Measurements from ENCODE around the gene ZNF283.

ZNF283 gene

GRCh38 chr19:43826787-43827754 lies at the start of gene ZNF283:
Gene ZNF283 (plus strand): TSS chr19:43827321. CDS start chr19:43833505, 6,184 bp downstream.
- Histone ChIP-seq H3K4me3 (replicated peaks; ENCODE audit: low read depth, low read length) (peak within 1 kb of the TSS; percentile 81), H3K36me3 (ENCODE audit: control insufficient read depth, insufficient read depth, low read length) (no peaks in the 10 kb centered on the region), H3K27me3 (replicated peaks; ENCODE audit: control insufficient read depth, insufficient read depth, low read length) (no peaks in the 10 kb centered on the region)
- TF ChIP-seq CTCF (IDR thresholded peaks at IDR 0.05; ENCODE audit: insufficient read depth, low read length, poor library complexity, severe bottlenecking), result no peak
- DNase-seq (ENCODE audit: extremely low read depth, insufficient read length), result peak; percentile 70

GRCh38 chr19:43778651-43779050 lies 48.5 kb upstream of the ZNF283 start:
- H3K27me3 ChIP-seq (replicated peaks; ENCODE audit: control insufficient read depth, insufficient read depth, low read length), result no peaks in the 10 kb centered on the region
- H3K4me3 ChIP-seq (replicated peaks; ENCODE audit: low read depth, low read length), result peak overlapping the region; percentile 87
- TF ChIP-seq CTCF (IDR thresholded peaks at IDR 0.05; ENCODE audit: insufficient read depth, low read length, poor library complexity, severe bottlenecking), result no peak
- H3K36me3 ChIP-seq (ENCODE audit: control insufficient read depth, insufficient read depth, low read length), result peaks cover 3% of the 10 kb centered on the region; the same call in 1 of the 2 replicates
- no peak for DNase-seq (ENCODE audit: extremely low read depth, insufficient read length)

GRCh38 chr19:43779147-43779819 lies 47.8 kb upstream of the ZNF283 start:
- Histone ChIP-seq H3K27me3 (replicated peaks; ENCODE audit: control insufficient read depth, insufficient read depth, low read length) (no peaks in the 10 kb centered on the region), H3K36me3 (ENCODE audit: control insufficient read depth, insufficient read depth, low read length) (no peaks in the 10 kb centered on the region; the same call in 1 of the 2 replicates), H3K4me3 (replicated peaks; ENCODE audit: low read depth, low read length) (peak overlapping the region; percentile 87)
- no peak for TF ChIP-seq CTCF (IDR thresholded peaks at IDR 0.05; ENCODE audit: insufficient read depth, low read length, poor library complexity, severe bottlenecking)
- DNase-seq (ENCODE audit: extremely low read depth, insufficient read length), result no peak

GRCh38 chr19:43779820-43780219 lies 47.3 kb upstream of the ZNF283 start:
- DNase-seq (ENCODE audit: extremely low read depth, insufficient read length), result no peak
- Histone ChIP-seq H3K36me3 (ENCODE audit: control insufficient read depth, insufficient read depth, low read length) (no peaks in the 10 kb centered on the region; the same call in 1 of the 2 replicates), H3K4me3 (replicated peaks; ENCODE audit: low read depth, low read length) (peak overlapping the region; percentile 87), H3K27me3 (replicated peaks; ENCODE audit: control insufficient read depth, insufficient read depth, low read length) (no peaks in the 10 kb centered on the region)
- peak; percentile 53 for TF ChIP-seq CTCF (IDR thresholded peaks at IDR 0.05; ENCODE audit: insufficient read depth, low read length, poor library complexity, severe bottlenecking)

- Histone ChIP-seq H3K36me3 (ENCODE audit: control insufficient read depth, insufficient read depth, low read length) (no peaks in the 10 kb centered on the region), H3K27me3 (replicated peaks; ENCODE audit: control insufficient read depth, insufficient read depth, low read length) (no peaks in the 10 kb centered on the region), H3K4me3 (replicated peaks; ENCODE audit: low read depth, low read length) (peak within 1 kb of the TSS; percentile 87)
- peak; percentile 82 for DNase-seq (ENCODE audit: extremely low read depth, insufficient read length)
- no peak for TF ChIP-seq CTCF (IDR thresholded peaks at IDR 0.05; ENCODE audit: insufficient read depth, low read length, poor library complexity, severe bottlenecking)
Measured at GRCh38 chr19:43780706-43781525, 46.2 kb upstream of the ZNF283 start, which contains the start of gene KCNN4. Gene KCNN4 (minus strand): TSS chr19:43780973. CDS start chr19:43780861, 112 bp downstream.

Data from GM06990 (cell line).